DMS114 treated with DMSO at 0.1 percent for 48 hours (cell line): ENCODE results near the gene UROC1.

Experiments used
- DNase-seq: peaks from one replicate; lab custom pipeline; 2025; ENCODE audit not compliant: unreplicated experiment; lab: John Stamatoyannopoulos, UW

UROC1 gene

DNA sequence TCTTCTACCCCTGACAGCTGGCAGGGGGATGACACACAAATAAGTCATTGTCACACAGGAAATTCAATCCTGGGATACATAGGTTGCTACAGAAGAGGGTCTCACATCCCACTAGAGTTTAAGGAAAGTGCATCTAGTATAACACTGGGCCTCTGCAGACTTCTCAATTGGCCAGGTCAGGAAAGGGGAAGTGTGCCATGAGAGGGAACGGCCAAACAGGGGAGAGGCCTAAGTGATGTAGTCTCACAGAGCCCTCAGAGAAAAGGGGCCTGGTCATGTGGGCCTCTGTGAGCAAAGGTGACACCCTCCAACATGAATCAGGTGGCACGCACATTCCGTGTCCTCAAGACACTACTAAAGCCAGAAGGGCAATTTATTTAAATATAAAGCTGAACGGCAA is 53.1 kb downstream of the UROC1 start:
- DNase-seq, result no peak

DNA sequence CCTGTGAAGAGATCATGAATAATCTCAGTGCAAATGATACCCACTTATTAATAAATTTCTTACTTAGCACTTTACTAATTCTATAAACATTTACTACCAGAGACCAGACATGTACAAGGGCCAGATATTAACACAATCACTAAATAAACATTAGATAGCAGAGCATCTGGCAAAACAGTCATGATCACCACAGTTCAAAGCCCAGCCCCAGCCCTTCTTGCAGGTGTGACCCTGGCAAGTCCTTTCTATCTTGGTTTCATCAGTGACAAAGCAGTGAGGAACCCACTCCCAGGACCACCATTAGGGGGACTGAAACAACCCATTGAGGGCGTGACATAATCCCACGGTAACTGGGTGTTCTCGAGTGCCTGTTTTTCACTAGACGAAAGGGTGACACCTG is 53.5 kb downstream of the UROC1 start:
- DNase-seq, result no peak

- no peak for DNase-seq
Measured at GRCh38 chr3:126463521-126463920, 54.1 kb downstream of the UROC1 start.

- DNase-seq, result no peak
Measured at GRCh38 chr3:126461450-126462070, 56.0 kb downstream of the UROC1 start.

DNA sequence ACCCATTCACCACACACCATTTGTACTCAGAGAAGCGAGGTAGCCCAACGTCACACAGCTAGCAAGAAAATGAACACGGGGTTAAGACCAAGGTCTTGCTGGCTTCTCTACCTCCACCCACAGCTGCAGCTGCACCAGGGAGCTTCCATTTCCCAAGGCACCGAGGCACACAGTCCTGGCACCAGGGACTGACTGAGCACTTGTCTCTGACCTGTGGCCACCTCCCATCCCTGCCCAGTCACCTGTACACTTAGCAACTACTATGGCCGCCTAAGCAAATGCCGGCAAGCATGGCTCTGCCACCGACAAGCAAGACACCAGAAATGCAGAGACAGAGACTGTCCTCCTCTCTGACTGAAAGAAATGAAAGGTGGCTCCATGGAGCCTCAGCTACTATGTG is 57.2 kb downstream of the UROC1 start:
- DNase-seq, result no peak

GRCh38 chr3:126459763-126460127 is 57.8 kb downstream of the UROC1 start:
- no peak for DNase-seq

- DNase-seq, result no peak
Measured at GRCh38 chr3:126459111-126459762, 58.3 kb downstream of the UROC1 start.

GRCh38 chr3:126456766-126457388 is 60.7 kb downstream of the UROC1 start:
- no peak for DNase-seq

DNA sequence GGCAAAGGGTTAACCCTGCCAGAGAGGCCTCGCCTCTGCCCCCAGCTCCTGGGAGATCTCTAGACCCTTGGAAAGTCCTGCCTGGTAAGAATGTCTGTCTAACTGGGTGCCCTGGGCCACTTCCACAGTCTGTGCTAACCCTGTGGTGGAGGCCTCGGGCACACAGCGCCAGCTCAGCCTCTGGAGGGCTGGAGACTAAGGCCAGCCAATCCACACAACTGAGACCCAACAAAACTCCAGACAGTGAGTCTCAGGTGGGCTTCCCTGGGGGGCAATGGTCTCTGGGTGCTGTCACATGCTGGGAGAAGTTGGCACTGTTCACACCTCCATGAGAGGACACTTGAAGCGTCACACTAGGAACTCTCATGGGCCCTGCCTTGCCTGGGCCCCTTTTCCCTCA is 61.4 kb downstream of the UROC1 start:
- DNase-seq, result no peak

GRCh38 chr3:126454437-126455198 is 63.0 kb downstream of the UROC1 start:
- DNase-seq, result no peak

- no peak for DNase-seq
Measured at GRCh38 chr3:126454025-126454424, 63.5 kb downstream of the UROC1 start.

DNA sequence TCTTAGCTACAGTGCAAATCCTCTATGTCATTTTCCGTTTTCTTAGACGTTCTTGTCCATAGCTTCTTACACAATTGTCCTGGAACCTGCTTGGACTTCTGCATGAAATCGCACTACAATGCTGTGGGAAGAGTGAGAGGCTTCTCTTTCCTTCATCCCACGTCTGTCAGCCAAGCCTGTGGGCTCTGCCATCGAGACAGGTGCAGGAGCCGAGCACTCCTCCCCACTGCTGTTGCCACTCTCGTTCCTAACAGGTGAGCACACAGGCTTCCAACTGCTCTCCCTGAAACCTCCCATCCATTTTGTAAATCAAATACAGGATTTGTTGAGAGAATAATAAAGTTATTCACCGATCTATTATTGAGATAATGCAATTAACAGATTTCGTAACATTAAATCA is 65.4 kb downstream of the UROC1 start:
- no peak for DNase-seq

GRCh38 chr3:126451511-126451910 is 66.1 kb downstream of the UROC1 start:
- no peak for DNase-seq

DNA sequence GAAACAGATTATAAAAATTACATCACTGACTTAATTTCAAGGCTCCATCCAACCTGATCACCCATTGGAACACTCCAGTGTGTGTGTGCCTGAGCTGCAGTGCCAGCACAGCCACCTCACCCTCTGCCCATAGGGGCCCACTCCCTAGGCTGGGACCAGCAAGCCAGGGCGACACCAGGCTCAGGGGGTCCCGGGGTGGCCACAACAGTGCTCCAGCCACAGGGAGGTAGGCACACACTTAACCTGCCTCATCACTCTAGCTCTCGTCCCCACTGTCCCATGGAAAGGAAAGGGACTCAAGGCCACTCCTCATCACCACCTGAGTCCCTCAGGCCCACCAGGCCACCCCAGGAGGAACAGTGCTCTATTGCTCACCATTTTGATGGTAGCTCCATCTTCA is 66.8 kb downstream of the UROC1 start:
- DNase-seq, result no peak

DNA sequence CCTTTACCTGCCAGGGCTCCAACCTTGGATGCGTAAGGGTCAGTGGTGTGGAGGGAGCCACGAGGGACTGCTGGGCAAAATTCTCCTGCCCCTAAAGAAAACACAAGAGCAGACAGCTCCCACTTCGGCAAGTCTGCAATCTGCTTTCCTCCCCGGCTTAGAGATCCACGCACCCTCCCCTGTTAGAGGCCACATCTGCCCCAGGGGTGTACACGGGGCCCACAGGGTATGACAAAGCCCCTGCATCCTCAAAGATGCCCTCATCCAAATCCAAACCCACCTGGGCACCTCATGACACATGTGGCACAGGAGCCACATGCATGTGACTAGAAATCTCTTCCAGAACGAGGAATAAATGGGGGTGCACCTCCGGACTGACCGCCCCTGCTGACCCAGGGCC is 67.4 kb downstream of the UROC1 start:
- DNase-seq, result no peak

DNA sequence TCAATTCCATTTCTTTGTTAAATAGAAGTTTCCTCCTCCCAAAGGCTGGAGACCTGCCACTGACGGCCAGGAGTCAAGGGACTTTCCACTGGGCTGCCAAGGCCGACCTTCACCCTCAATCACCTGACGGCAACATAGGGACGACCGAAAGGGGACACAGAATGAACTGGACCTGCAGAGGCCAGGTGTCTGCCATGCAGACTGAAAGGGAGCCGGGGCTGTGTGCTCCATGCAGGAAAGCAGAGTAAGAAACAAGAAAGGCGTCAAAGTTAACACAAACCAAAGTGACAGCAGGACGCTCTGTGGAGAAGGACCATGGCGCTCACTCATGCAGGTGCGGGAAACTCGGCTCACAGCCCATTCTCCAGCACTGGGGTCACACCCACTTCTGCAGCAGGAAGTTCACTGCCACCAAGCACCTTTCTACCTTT is 67.9 kb downstream of the UROC1 start:
- no peak for DNase-seq

GRCh38 chr3:126448893-126449180 is 68.7 kb downstream of the UROC1 start:
- DNase-seq, result no peak

DNA sequence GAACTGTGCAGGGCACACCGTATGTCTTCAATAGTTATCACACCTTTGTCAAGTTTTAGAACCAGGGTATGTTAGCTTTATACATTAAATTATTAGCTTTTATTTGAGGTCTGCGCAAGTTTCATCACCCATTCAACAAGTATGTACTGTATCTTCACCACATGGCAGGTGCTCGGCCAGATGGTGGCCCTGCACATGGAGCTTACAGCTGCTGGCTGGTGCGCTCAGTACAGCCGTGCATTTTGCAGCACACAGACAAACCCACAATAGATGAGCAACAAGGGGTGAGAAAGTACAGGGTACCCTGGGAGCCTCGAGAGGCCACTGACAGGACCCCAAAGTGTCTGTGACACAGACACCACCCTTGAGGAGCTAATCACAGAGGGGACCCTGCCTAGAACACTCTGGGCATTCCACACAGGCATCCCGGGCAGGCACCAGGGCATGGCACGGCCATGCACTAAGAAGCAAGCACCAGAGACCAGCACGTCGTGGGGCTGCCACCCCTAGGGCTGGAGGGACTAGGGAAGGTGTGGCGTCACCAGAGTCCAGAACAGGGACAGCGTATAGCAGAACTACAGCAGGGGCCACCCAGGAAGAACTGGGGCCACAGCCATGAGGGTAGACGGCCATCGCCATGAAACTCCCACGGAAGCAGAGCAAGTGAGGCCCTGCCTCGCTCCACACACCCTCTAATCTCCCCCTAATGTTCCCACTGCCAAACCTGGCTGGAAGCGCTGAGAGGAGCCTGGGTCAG is 69.3 kb downstream of the UROC1 start:
- no peak for DNase-seq

DNA sequence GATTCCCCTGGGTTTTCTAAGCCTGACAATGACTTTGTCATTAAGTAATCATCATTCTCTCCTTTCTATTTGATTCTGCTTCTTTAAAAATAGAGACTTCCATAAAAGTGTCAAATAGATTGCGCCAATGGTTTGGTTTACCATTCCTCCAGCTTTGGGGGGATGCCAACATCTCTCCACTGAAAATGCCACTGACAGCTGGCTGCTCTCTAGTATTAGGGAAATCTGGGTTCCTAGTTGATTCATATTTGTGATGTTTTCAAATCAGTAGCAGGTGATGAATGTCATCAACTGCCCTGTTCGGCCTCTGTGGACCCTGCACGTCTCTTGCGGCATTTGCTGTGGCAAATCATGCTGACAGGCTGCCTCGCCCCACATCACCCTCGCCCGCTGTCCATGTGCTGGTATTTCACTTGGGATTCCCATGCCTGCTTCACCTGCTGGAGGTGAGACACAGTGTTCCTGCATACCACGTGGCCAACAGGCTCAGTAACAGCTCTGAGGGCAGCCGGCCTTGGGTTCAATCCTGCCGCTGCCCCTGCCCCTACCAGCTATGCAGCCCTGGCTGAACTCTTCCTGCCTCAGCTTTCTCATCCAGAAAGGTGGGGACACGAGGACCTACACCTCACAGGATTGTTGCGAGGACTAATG is 70.0 kb downstream of the UROC1 start:
- no peak for DNase-seq

- no peak for DNase-seq
Measured at GRCh38 chr3:126446791-126447190, 70.8 kb downstream of the UROC1 start.

- DNase-seq, result no peak
Measured at GRCh38 chr3:126446301-126446700, 71.3 kb downstream of the UROC1 start.
